SK-N-MC (cell line): ENCODE results near the gene LCN10.

Source experiments
- EZH2 ChIP-seq: fragments of 200-600 bp; sonication (generic); IDR thresholded peaks from one replicate; pipeline ENCODE4 v1.6.1; 2017; ENCODE audit warnings: antibody characterized with exemption
- POLR2AphosphoS5 ChIP-seq: IDR thresholded peaks from 2 replicates; pipeline ENCODE4 v1.6.1; 2012; ENCODE audit warnings: mild to moderate bottlenecking, low read depth, low read length, borderline replicate concordance

DNA sequence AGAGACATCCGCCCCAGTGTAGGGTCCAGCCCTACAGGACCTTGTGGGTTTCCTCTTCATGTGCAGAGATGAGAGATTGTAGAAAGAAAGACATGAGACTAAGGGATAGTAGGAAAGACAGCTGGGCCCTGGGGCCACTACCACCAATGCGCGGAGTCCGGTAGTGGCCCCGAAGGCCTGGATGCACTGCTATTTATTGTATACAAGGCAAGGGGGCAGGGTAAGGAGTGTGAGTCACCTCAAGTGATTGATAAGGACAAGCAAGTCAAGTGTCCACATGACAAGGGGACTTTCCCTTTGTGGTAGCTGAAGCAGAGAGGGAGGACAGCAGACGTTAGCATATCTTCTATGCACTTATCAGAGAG is 42.2 kb upstream of the LCN10 start:
- no peak for TF ChIP-seq EZH2
- TF ChIP-seq POLR2AphosphoS5: no peak
